Parathyroid adenoma (tissue), 2 donors: Measurements from ENCODE around the gene POMT2.
"Not testable (repeated sequence)": the region's sequence is repeated elsewhere in the genome, so short reads cannot be mapped to it uniquely, and the experiment has no call there.

Experiments used
- H2AFZ ChIP-seq: fragments of 300-600 bp; sonication (generic); one replicate; pipeline ENCODE4 v1.7.0; 2017; ENCODE audit warnings: antibody characterized with exemption, mild to moderate bottlenecking
- H3K27ac ChIP-seq: fragments of 300-600 bp; sonication (generic); one replicate; pipeline ENCODE4 v1.7.0; 2017
- H3K27me3 ChIP-seq: fragments of 300-600 bp; sonication (generic); one replicate; pipeline ENCODE4 v1.7.0; 2017; ENCODE audit warnings: low read length; ENCODE audit not compliant: control insufficient read depth, insufficient read depth
- H3K36me3 ChIP-seq: fragments of 300-600 bp; sonication (generic); one replicate; pipeline ENCODE4 v1.7.0; 2017; ENCODE audit warnings: low read length; ENCODE audit not compliant: control insufficient read depth, insufficient read depth
- H3K4me1 ChIP-seq: fragments of 300-600 bp; sonication (generic); one replicate; pipeline ENCODE4 v1.7.0; 2017; ENCODE audit warnings: control low read depth
- H3K4me2 ChIP-seq: fragments of 300-600 bp; sonication (generic); one replicate; pipeline ENCODE4 v1.7.0; 2017; ENCODE audit warnings: low read length
- H3K4me3 ChIP-seq: fragments of 300-600 bp; sonication (generic); one replicate; pipeline ENCODE4 v1.7.0; 2017; ENCODE audit warnings: low read depth, low read length
- H3K79me2 ChIP-seq: fragments of 300-600 bp; sonication (generic); one replicate; pipeline ENCODE4 v1.7.0; 2017; ENCODE audit warnings: control low read depth
- H3K9ac ChIP-seq: fragments of 300-600 bp; sonication (generic); one replicate; pipeline ENCODE4 v1.7.0; 2017; ENCODE audit warnings: mild to moderate bottlenecking
- H3K9me3 ChIP-seq: fragments of 300-600 bp; sonication (generic); one replicate; pipeline ENCODE4 v1.7.0; 2017; ENCODE audit warnings: low read length; ENCODE audit not compliant: control insufficient read depth
- CTCF ChIP-seq: fragments of 300-600 bp; sonication (generic); IDR thresholded peaks from one replicate; pipeline ENCODE4 v1.7.0; 2017; ENCODE audit warnings: antibody characterized with exemption, mild to moderate bottlenecking
- donor health status: primary hyperparathyroidism.

POMT2 gene

GRCh38 chr14:77339407-77339806 is 18.7 kb upstream of the POMT2 start:
- Histone ChIP-seq H3K4me2 (no peak overlapping the region), H3K9me3 (no peaks in the 10 kb centered on the region), H3K36me3 (no peaks in the 10 kb centered on the region), H3K4me3 (no peak overlapping the region), H2AFZ (no peak overlapping the region), H3K79me2 (no peaks in the 10 kb centered on the region), H3K4me1 (peaks cover 20% of the 10 kb centered on the region), H3K27me3 (no peaks in the 10 kb centered on the region), H3K27ac (no peak overlapping the region), H3K9ac (no peak overlapping the region)
- TF ChIP-seq CTCF, result no peak

- H3K4me3 ChIP-seq, result no peak overlapping the region
- no peak overlapping the region for H2AFZ ChIP-seq
- no peak overlapping the region for H3K4me2 ChIP-seq
- peaks cover 9% of the 10 kb centered on the region for H3K4me1 ChIP-seq
- no peak overlapping the region for H3K9ac ChIP-seq
- H3K9me3 ChIP-seq, result no peaks in the 10 kb centered on the region
- H3K27ac ChIP-seq, result no peak overlapping the region
- H3K79me2 ChIP-seq, result no peaks in the 10 kb centered on the region
- no peaks in the 10 kb centered on the region for H3K36me3 ChIP-seq
- no peak for TF ChIP-seq CTCF
- H3K27me3 ChIP-seq, result no peaks in the 10 kb centered on the region
Observed at GRCh38 chr14:77338302-77338701, 17.6 kb upstream of the POMT2 start.

- H3K36me3 ChIP-seq, result no peaks in the 10 kb centered on the region
Observed at GRCh38 chr14:77337880-77338279, 17.2 kb upstream of the POMT2 start.

GRCh38 chr14:77337255-77337654 is 16.6 kb upstream of the POMT2 start:
- not testable (repeated sequence) for H3K27ac ChIP-seq, H3K36me3 ChIP-seq, H3K9ac ChIP-seq, H3K27me3 ChIP-seq, H3K79me2 ChIP-seq, H3K4me1 ChIP-seq, H3K4me2 ChIP-seq, H3K9me3 ChIP-seq, H3K4me3 ChIP-seq, H2AFZ ChIP-seq

More at GRCh38 chr14:77337880-77338279, 17.2 kb upstream of the POMT2 start:
- Histone ChIP-seq H3K27ac (no peak overlapping the region), H3K4me2 (no peak overlapping the region), H3K9ac (no peak overlapping the region), H3K27me3 (no peaks in the 10 kb centered on the region), H2AFZ (no peak overlapping the region), H3K9me3 (no peaks in the 10 kb centered on the region), H3K4me1 (peaks cover 7% of the 10 kb centered on the region), H3K4me3 (no peak overlapping the region), H3K79me2 (no peaks in the 10 kb centered on the region)
- TF ChIP-seq CTCF, result no peak

DNA sequence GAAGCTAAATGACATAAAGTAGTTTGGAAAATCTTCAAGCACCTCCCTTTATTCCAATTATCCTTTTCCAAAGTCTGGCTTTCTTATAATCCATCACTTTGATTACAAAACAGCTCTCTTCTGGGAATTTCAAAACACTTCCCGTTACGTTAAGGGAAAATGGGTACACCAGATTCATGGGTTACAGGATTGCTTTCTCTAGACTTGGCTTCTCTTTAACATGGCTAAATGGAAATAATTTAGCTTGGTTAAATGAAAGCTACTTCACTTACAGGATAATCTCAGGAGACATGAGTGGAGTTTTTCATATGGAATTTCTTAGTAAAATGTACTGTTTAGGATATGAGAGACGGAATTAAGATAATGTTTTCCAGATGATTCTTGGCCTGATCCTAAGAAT is 14.9 kb upstream of the POMT2 start:
- no peak for TF ChIP-seq CTCF
- H3K9ac ChIP-seq, result no peak overlapping the region

More for the DNA sequence above, 14.9 kb upstream of the POMT2 start:
- no peak overlapping the region for H3K4me3 ChIP-seq
- no peaks in the 10 kb centered on the region for H3K79me2 ChIP-seq
- H3K36me3 ChIP-seq, result no peaks in the 10 kb centered on the region
- H2AFZ ChIP-seq, result no peak overlapping the region
- no peak overlapping the region for H3K27ac ChIP-seq
- H3K27me3 ChIP-seq, result no peaks in the 10 kb centered on the region
- no peak overlapping the region for H3K4me2 ChIP-seq
- no peaks in the 10 kb centered on the region for H3K4me1 ChIP-seq
- H3K9me3 ChIP-seq, result no peaks in the 10 kb centered on the region
